CD4-positive, alpha-beta T cell (primary cell): ENCODE measurements around the gene KRTAP19-4. TPM values are rescaled to one million over a fixed set of nuclear protein-coding genes. Genes with fewer than 3 reads are reported as not detected.

ENCODE experiments used
- ATAC-seq: fragments of 200-7000 bp; cut with Tn5 transposase; one replicate; pipeline ENCODE4 v1.10.0; 2022; ENCODE audit warnings: mild to moderate bottlenecking; ENCODE audit not compliant: poor library complexity
- CTCF ChIA-PET: fragments of 350-600 bp; sonication (Branson Sonifier 250); formaldehyde crosslinking; loops from one replicate; lab custom pipeline; 2021; ENCODE audit warnings: antibody characterized with exemption, inconsistent platforms; lab: Charles Lee
- POLR2A ChIA-PET: fragments of 350-600 bp; sonication (Branson Sonifier 250); formaldehyde crosslinking; loops from one replicate; lab custom pipeline; 2021; ENCODE audit warnings: antibody characterized with exemption, inconsistent platforms; lab: Charles Lee
- DNase-seq, 14 experiments: peaks; one replicate each; pipeline ENCODE4 v3.0.0-alpha.2; 2013 to 2020; ENCODE audit warnings: mixed read lengths in 2 of 14
- H3K27ac ChIP-seq, 2 donors: one replicate each; pipeline versions ENCODE4 v1.5.1 to v1.7.0; 2013; ENCODE audit warnings: low read length in 2 of 2, low read depth in 1 of 2, mild to moderate bottlenecking in 1 of 2
- H3K27me3 ChIP-seq, 2 experiments: 1 replicate in 1 of 2; 2 replicates in 1 of 2; pipeline versions ENCODE4 v1.6.1 to v1.7.0; 2013; ENCODE audit warnings: low read length in 2 of 2, control low read depth in 1 of 2, mild to moderate bottlenecking in 1 of 2, moderate library complexity in 1 of 2; ENCODE audit not compliant: insufficient read depth in 2 of 2, control insufficient read depth in 1 of 2
- H3K36me3 ChIP-seq: one replicate; pipeline ENCODE4 v1.6.1; 2013; ENCODE audit warnings: low read length, control low read depth; ENCODE audit not compliant: insufficient read depth
- H3K4me1 ChIP-seq: one replicate; pipeline ENCODE4 v1.6.1; 2013; ENCODE audit warnings: low read length, control low read depth; ENCODE audit not compliant: insufficient read depth
- H3K4me3 ChIP-seq: one replicate; pipeline ENCODE4 v1.5.1; 2013; ENCODE audit warnings: mild to moderate bottlenecking, low read length, moderate library complexity
- H3K9me3 ChIP-seq, 2 experiments: 1 replicate in 1 of 2; 2 replicates in 1 of 2; pipeline versions ENCODE4 v1.6.1 to v1.7.0; 2013; ENCODE audit warnings: low read length in 2 of 2, mild to moderate bottlenecking in 2 of 2, control low read depth in 1 of 2, moderate library complexity in 1 of 2; ENCODE audit not compliant: control insufficient read depth in 1 of 2, insufficient read depth in 1 of 2
- H3K27ac Mint-ChIP-seq: one replicate; pipeline ENCODE4 v1.8.0; 2020; ENCODE audit warnings: mixed read lengths
- H3K27me3 Mint-ChIP-seq: one replicate; pipeline ENCODE4 v1.8.0; 2021; ENCODE audit warnings: mixed read lengths
- H3K36me3 Mint-ChIP-seq: one replicate; pipeline ENCODE4 v1.8.0; 2021; ENCODE audit warnings: low read depth, mixed read lengths
- H3K4me1 Mint-ChIP-seq: one replicate; pipeline ENCODE4 v1.8.0; 2021; ENCODE audit warnings: low read depth, mixed read lengths
- H3K4me3 Mint-ChIP-seq: one replicate; pipeline ENCODE4 v1.8.0; 2020; ENCODE audit warnings: mild to moderate bottlenecking, mixed read lengths
- H3K9me3 Mint-ChIP-seq: one replicate; pipeline ENCODE4 v1.8.0; 2020; ENCODE audit warnings: mixed read lengths
- intact Hi-C, 2 experiments: fragments of 100-400 bp; cut with DNase I in 1 of 2; cut with micrococcal nuclease in 1 of 2; formaldehyde crosslinking; loops; one replicate each; pipeline versions ENCODE4 v1.15.1 to v1.9.0; 2023 to 2025; cut with DNase I, micrococcal nuclease
- total RNA-seq, 174 experiments: library from RNA in 2 of 174; stranded (reverse) in 2 of 174; gene quantifications; one replicate each; pipeline ENCODE4 v1.2.3 and lab custom pipeline; 2021 to 2026
- TF ChIP-seq, protein P1 (sequence below): fragments of 200-600 bp; IDR thresholded peaks from one replicate; pipeline ENCODE4 v1.8.0; 2022; ENCODE audit warnings: antibody characterized with exemption, mild to moderate bottlenecking

The KRTAP19-4 gene
- total RNA-seq, 2 experiments from 2014 or later, result not detected

DNA sequence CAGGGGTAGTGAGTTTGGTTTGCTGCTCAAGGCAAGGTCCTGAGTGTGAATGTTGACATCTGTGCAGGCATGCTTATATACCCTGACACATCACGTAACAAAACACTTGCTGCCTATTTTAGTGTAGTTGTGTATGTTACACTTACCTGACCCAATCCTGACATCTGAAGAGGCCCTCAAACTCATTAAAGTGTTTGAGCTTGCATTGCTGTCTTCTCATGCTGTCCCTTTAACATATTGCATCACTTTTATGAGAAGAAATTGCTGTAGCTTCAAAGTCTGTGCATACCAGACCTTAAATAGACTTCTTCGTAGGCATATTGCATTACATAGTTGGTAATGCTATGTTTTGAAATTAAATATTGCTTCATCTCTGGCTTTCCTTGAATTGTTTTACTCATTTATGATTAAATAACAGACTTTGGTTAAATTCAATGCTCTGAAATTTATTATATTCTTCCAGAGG is 5.0 kb downstream of the KRTAP19-4 start, which contains the start of gene KRTAP19-3:
Gene KRTAP19-3 (minus strand): TSS at position 51 of the 466 bp plus-strand sequence. CDS start 56 bp downstream, outside the sequence.
- TF ChIP-seq, protein P1, sequence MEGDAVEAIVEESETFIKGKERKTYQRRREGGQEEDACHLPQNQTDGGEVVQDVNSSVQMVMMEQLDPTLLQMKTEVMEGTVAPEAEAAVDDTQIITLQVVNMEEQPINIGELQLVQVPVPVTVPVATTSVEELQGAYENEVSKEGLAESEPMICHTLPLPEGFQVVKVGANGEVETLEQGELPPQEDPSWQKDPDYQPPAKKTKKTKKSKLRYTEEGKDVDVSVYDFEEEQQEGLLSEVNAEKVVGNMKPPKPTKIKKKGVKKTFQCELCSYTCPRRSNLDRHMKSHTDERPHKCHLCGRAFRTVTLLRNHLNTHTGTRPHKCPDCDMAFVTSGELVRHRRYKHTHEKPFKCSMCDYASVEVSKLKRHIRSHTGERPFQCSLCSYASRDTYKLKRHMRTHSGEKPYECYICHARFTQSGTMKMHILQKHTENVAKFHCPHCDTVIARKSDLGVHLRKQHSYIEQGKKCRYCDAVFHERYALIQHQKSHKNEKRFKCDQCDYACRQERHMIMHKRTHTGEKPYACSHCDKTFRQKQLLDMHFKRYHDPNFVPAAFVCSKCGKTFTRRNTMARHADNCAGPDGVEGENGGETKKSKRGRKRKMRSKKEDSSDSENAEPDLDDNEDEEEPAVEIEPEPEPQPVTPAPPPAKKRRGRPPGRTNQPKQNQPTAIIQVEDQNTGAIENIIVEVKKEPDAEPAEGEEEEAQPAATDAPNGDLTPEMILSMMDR, result no peak
- Mint-ChIP-seq H3K27ac (no peak within 1 kb of the TSS), H3K36me3 (no peaks in the 10 kb centered on the region), H3K4me1 (no peaks in the 10 kb centered on the region), H3K4me3 (no peak within 1 kb of the TSS), H3K27me3 (no peaks in the 10 kb centered on the region), H3K9me3 (peaks cover 1% of the 10 kb centered on the region)
- Histone ChIP-seq H3K27ac (no peak within 1 kb of the TSS), H3K27me3 (no peaks in the 10 kb centered on the region), H3K36me3 (no peaks in the 10 kb centered on the region), H3K9me3 (peaks cover 5 to 9% of the 10 kb centered on the region in 2 experiments), H3K4me3 (no peak within 1 kb of the TSS), H3K4me1 (no peaks in the 10 kb centered on the region)
- ChIA-PET POLR2A (no interaction called here), CTCF (no interaction called here)
- DNase-seq, result no peak
- intact Hi-C loops, result no loop called here
- ATAC-seq, result no peak

DNA sequence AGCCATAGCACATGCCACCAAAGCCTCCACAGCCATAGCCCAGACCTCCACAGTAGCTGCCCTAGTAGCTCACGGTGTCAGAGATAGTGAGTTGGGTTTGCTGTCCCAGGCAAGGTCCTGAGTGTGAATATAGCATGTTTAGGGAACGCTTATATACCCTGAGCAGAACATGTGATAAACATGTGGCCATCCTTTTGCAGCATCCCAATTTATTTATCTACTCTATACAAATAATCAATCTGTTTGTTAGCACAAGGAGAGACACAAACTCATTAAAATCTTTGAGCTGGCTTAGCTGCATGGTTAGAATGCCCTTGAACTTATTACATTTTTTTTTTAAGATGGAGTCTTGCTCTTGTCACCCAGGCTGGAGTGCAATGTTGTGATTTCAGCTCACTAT is 9.6 kb downstream of the KRTAP19-4 start, which contains the start of gene KRTAP19-2:
Gene KRTAP19-2 (minus strand): TSS at position 101 of the 400 bp plus-strand sequence. CDS start 88 bp downstream, at position 13.
- peaks cover 3% of the 10 kb centered on the region for H3K9me3 Mint-ChIP-seq
- H3K4me1 ChIP-seq, result no peaks in the 10 kb centered on the region
- H3K27me3 Mint-ChIP-seq, result no peaks in the 10 kb centered on the region
- TF ChIP-seq, protein P1, result no peak
- no peak within 1 kb of the TSS for H3K27ac Mint-ChIP-seq
- DNase-seq (no peak), ATAC-seq (no peak)
- ChIA-PET CTCF (no interaction called here), POLR2A (no interaction called here)
- H3K4me3 Mint-ChIP-seq, result no peak within 1 kb of the TSS
- H3K36me3 ChIP-seq, result no peaks in the 10 kb centered on the region
- no peaks in the 10 kb centered on the region for H3K4me1 Mint-ChIP-seq
- intact Hi-C loops, result no loop called here
- no peak within 1 kb of the TSS for H3K27ac ChIP-seq
- H3K4me3 ChIP-seq, result no peak within 1 kb of the TSS
- no peaks in the 10 kb centered on the region for H3K36me3 Mint-ChIP-seq
- peaks cover 10 to 14% of the 10 kb centered on the region in 2 experiments for H3K9me3 ChIP-seq
- H3K27me3 ChIP-seq, result no peaks in the 10 kb centered on the region

GRCh38 chr21:30486180-30486579 is 10.8 kb downstream of the KRTAP19-4 start:
- ChIA-PET CTCF (no interaction called here), POLR2A (no interaction called here)
- Mint-ChIP-seq H3K27me3 (no peaks in the 10 kb centered on the region), H3K27ac (no peak overlapping the region), H3K36me3 (no peaks in the 10 kb centered on the region), H3K9me3 (peaks cover 3% of the 10 kb centered on the region), H3K4me3 (no peak overlapping the region), H3K4me1 (no peaks in the 10 kb centered on the region)
- Histone ChIP-seq H3K27ac (no peak overlapping the region), H3K4me3 (no peak overlapping the region), H3K9me3 (peaks cover 10 to 14% of the 10 kb centered on the region in 2 experiments), H3K27me3 (no peaks in the 10 kb centered on the region), H3K4me1 (no peaks in the 10 kb centered on the region), H3K36me3 (no peaks in the 10 kb centered on the region)
- DNase-seq (no peak), ATAC-seq (no peak)
- intact Hi-C loops, result no loop called here
- TF ChIP-seq, protein P1, result no peak
